ENCODE measurements around the gene NDUFB11. TPM values are rescaled to one million over a fixed set of nuclear protein-coding genes. Genes with fewer than 3 reads are reported as not detected.

Gene NDUFB11
- total and polyA plus RNA-seq, 9 of the 15 experiments (the other 6 are each of a cell fraction or from before 2014, with no cell fraction given) = 20.9 to 269 (median 86.8) TPM

GRCh38 chrX:47144626-47145394 is at the start of gene NDUFB11, which contains the start of gene RBM10 (continued):
- TF ChIP-seq MITF (IDR thresholded peaks at IDR 0.05) (no peak), MXD1 (CRISPR knock-in tag; IDR thresholded peaks at IDR 0.05; ENCODE audit: borderline replicate concordance, poor library complexity, severe bottlenecking) (no peak), HDAC1 (IDR thresholded peaks at IDR 0.05) (no peak), ZNF146 (CRISPR knock-in tag; IDR thresholded peaks at IDR 0.05; ENCODE audit: unreplicated experiment) (no peak), MYBL2 (IDR thresholded peaks at IDR 0.05; ENCODE audit: low read depth) (no peak), MYBL2 (CRISPR knock-in tag; IDR thresholded peaks at IDR 0.05; ENCODE audit: borderline replicate concordance) (no peak), TBP (optimal IDR thresholded peaks at IDR 0.05; ENCODE audit: low read depth, low read length) (peak; percentile 90), ELF1 (tag; IDR thresholded peaks at IDR 0.05) (peak; percentile 54; the same call in 1 of the 2 replicates), ZC3H4 (CRISPR knock-in tag; IDR thresholded peaks at IDR 0.05; ENCODE audit: borderline replicate concordance) (no peak), FOXM1 (IDR thresholded peaks at IDR 0.05; ENCODE audit: low read depth) (no peak), FOXM1 (CRISPR knock-in tag; IDR thresholded peaks at IDR 0.05; ENCODE audit: low read depth) (no peak), POLR2B (IDR thresholded peaks at IDR 0.05; ENCODE audit: low read depth, partially characterized antibody) (peak; percentile 79), NR1H2 (CRISPR knock-in tag; IDR thresholded peaks at IDR 0.05) (no peak), HMG20A (CRISPR knock-in tag; conservative IDR thresholded peaks at IDR 0.05) (no peak), ZBTB43 (CRISPR knock-in tag; IDR thresholded peaks at IDR 0.05) (no peak), SIX5 (IDR thresholded peaks at IDR 0.05; ENCODE audit: borderline replicate concordance in 1 of 2, insufficient read depth in 1 of 2, low read depth in 1 of 2, low read length in 2 of 2) (no peak), DMBX1 (CRISPR knock-in tag; IDR thresholded peaks at IDR 0.05; ENCODE audit: borderline replicate concordance) (no peak), ZNF277 (CRISPR knock-in tag; IDR thresholded peaks at IDR 0.05; ENCODE audit: borderline replicate concordance) (no peak), HEY1 (CRISPR knock-in tag; IDR thresholded peaks at IDR 0.05; ENCODE audit: borderline replicate concordance) (no peak), E2F3 (CRISPR knock-in tag; IDR thresholded peaks at IDR 0.05) (no peak), SIN3A (IDR thresholded peaks at IDR 0.05; ENCODE audit: borderline replicate concordance in 2 of 2, control insufficient read depth in 1 of 2, low read depth in 2 of 2, low read length in 2 of 2) (peak; percentile 29 to 49; a peak in 2 of 4 replicates)
